ENCODE data around the gene NAALADL2. TPM values are rescaled to one million over a fixed set of nuclear protein-coding genes. Genes with fewer than 3 reads are reported as not detected.

Gene NAALADL2
- total RNA-seq, 1 experiment from 2014 or later = 12.8 TPM

GRCh38 chr3:175477651-175478224, 618.6 kb downstream of the NAALADL2 start:
- no peak overlapping the region for H2AFZ ChIP-seq
- TF ChIP-seq EZH2 (IDR thresholded peaks at IDR 0.05; ENCODE audit: low read depth) (no peak), CTCF (conservative IDR thresholded peaks at IDR 0.05) (no peak)
- H3K36me3 ChIP-seq (ENCODE audit: low read depth) = no peaks in the 10 kb centered on the region
- no peaks in the 10 kb centered on the region for H3K79me2 ChIP-seq (ENCODE audit: low read depth)
- no peaks in the 10 kb centered on the region for H3K4me1 ChIP-seq (replicated peaks; ENCODE audit: insufficient read depth)
- no peaks in the 10 kb centered on the region for H3K9me2 ChIP-seq (ENCODE audit: insufficient read depth)
- no peak overlapping the region for H3K27ac ChIP-seq
- H3K4me2 ChIP-seq = no peak overlapping the region
- no peak overlapping the region for H3K4me3 ChIP-seq
- no peaks in the 10 kb centered on the region for H3K27me3 ChIP-seq (ENCODE audit: insufficient read depth, low read depth)
- intact Hi-C loops (cut with micrococcal nuclease; ENCODE audit: unreplicated experiment) = no loop called here
- ChIA-PET CTCF (no interaction called here), POLR2A (ENCODE audit: unreplicated experiment) (no interaction called here)
- H3F3A ChIP-seq (ENCODE audit: insufficient read depth, low read depth) = no peaks in the 10 kb centered on the region
- H3K9me3 ChIP-seq (ENCODE audit: insufficient read depth, low read depth) = no peaks in the 10 kb centered on the region
- DNase-seq = no peak
- BruUV-seq (replicated peaks) = no TSS peak
- no peaks in the 10 kb centered on the region for H4K20me1 ChIP-seq (ENCODE audit: insufficient read depth)

- DNase-seq = no peak
- no TSS peak for BruUV-seq (replicated peaks)
- Histone ChIP-seq H3K9me3 (ENCODE audit: insufficient read depth, low read depth) (no peaks in the 10 kb centered on the region), H3K27ac (no peak overlapping the region), H4K20me1 (ENCODE audit: insufficient read depth) (no peaks in the 10 kb centered on the region), H3K4me3 (no peak overlapping the region), H3K27me3 (ENCODE audit: insufficient read depth, low read depth) (no peaks in the 10 kb centered on the region), H3K9me2 (ENCODE audit: insufficient read depth) (no peaks in the 10 kb centered on the region), H3K4me1 (replicated peaks; ENCODE audit: insufficient read depth) (no peaks in the 10 kb centered on the region), H2AFZ (no peak overlapping the region), H3K36me3 (ENCODE audit: low read depth) (no peaks in the 10 kb centered on the region), H3F3A (ENCODE audit: insufficient read depth, low read depth) (no peaks in the 10 kb centered on the region), H3K4me2 (no peak overlapping the region), H3K79me2 (ENCODE audit: low read depth) (no peaks in the 10 kb centered on the region)
- POLR2A ChIA-PET (ENCODE audit: unreplicated experiment) = no interaction called here
- CTCF ChIA-PET = no interaction called here
- intact Hi-C loops (cut with micrococcal nuclease; ENCODE audit: unreplicated experiment) = no loop called here
- TF ChIP-seq CTCF (conservative IDR thresholded peaks at IDR 0.05) = no peak
- TF ChIP-seq EZH2 (IDR thresholded peaks at IDR 0.05; ENCODE audit: low read depth) = no peak
Measured at GRCh38 chr3:175478301-175478700, 619.2 kb downstream of the NAALADL2 start.

- Histone ChIP-seq H3F3A (ENCODE audit: insufficient read depth, low read depth) (no peaks in the 10 kb centered on the region), H3K4me2 (no peak overlapping the region), H2AFZ (no peak overlapping the region), H3K36me3 (ENCODE audit: low read depth) (no peaks in the 10 kb centered on the region), H3K4me3 (no peak overlapping the region), H3K4me1 (replicated peaks; ENCODE audit: insufficient read depth) (no peaks in the 10 kb centered on the region), H3K27me3 (ENCODE audit: insufficient read depth, low read depth) (no peaks in the 10 kb centered on the region), H4K20me1 (ENCODE audit: insufficient read depth) (no peaks in the 10 kb centered on the region), H3K27ac (no peak overlapping the region), H3K79me2 (ENCODE audit: low read depth) (no peaks in the 10 kb centered on the region), H3K9me3 (ENCODE audit: insufficient read depth, low read depth) (no peaks in the 10 kb centered on the region), H3K9me2 (ENCODE audit: insufficient read depth) (no peaks in the 10 kb centered on the region)
- no peak for TF ChIP-seq EZH2 (IDR thresholded peaks at IDR 0.05; ENCODE audit: low read depth)
- no peak for TF ChIP-seq CTCF (conservative IDR thresholded peaks at IDR 0.05)
- ChIA-PET POLR2A (ENCODE audit: unreplicated experiment) (no interaction called here), CTCF (no interaction called here)
- intact Hi-C loops (cut with micrococcal nuclease; ENCODE audit: unreplicated experiment) = no loop called here
- BruUV-seq (replicated peaks) = no TSS peak
- no peak for DNase-seq
Measured at GRCh38 chr3:175479175-175479574, 620.0 kb downstream of the NAALADL2 start.
